BLaER1 (cell line): ENCODE data around the gene GABRB3.

Experiments
- H3K27ac ChIP-seq: shearing (Covaris generic); formaldehyde crosslinking; 2 replicates; pipeline ENCODE4 v1.8.1; 2022
- H3K27me3 ChIP-seq: shearing (Covaris generic); formaldehyde crosslinking; 2 replicates; pipeline ENCODE4 v1.8.1; 2022
- H3K36me3 ChIP-seq: shearing (Covaris generic); formaldehyde crosslinking; 2 replicates; pipeline ENCODE4 v1.8.1; 2022
- H3K4me1 ChIP-seq: shearing (Covaris generic); formaldehyde crosslinking; 2 replicates; pipeline ENCODE4 v1.8.1; 2022
- H3K4me2 ChIP-seq: shearing (Covaris generic); formaldehyde crosslinking; 2 replicates; pipeline ENCODE4 v1.8.1; 2022
- H3K4me3 ChIP-seq: shearing (Covaris generic); formaldehyde crosslinking; 2 replicates; pipeline ENCODE4 v1.8.1; 2022
- H3K9ac ChIP-seq: shearing (Covaris generic); formaldehyde crosslinking; 2 replicates; pipeline ENCODE4 v1.8.1; 2022
- H3K9me3 ChIP-seq: shearing (Covaris generic); formaldehyde crosslinking; 2 replicates; pipeline ENCODE4 v1.8.1; 2022
- H4K20me1 ChIP-seq: shearing (Covaris generic); formaldehyde crosslinking; 2 replicates; pipeline ENCODE4 v1.8.1; 2022
- Cebpa-rat ChIP-seq: shearing (Covaris generic); IDR thresholded peaks from 2 replicates; pipeline ENCODE4 v1.8.1; 2022

The GABRB3 gene

GRCh38 chr15:26716069-26716468 is 56.8 kb downstream of the GABRB3 start:
- Histone ChIP-seq H3K4me2 (no peak overlapping the region), H3K27me3 (no peaks in the 10 kb centered on the region), H3K36me3 (no peaks in the 10 kb centered on the region), H3K4me1 (no peaks in the 10 kb centered on the region), H4K20me1 (no peaks in the 10 kb centered on the region), H3K4me3 (no peak overlapping the region), H3K9ac (no peak overlapping the region), H3K27ac (no peak overlapping the region), H3K9me3 (no peaks in the 10 kb centered on the region)
- TF ChIP-seq Cebpa-rat: no peak

- Histone ChIP-seq H3K27ac (no peak overlapping the region), H3K9ac (no peak overlapping the region)
Observed at GRCh38 chr15:26713498-26713897, 59.4 kb downstream of the GABRB3 start.

GRCh38 chr15:26712335-26712734 is 60.5 kb downstream of the GABRB3 start:
- Histone ChIP-seq H4K20me1 (no peaks in the 10 kb centered on the region), H3K4me1 (no peaks in the 10 kb centered on the region), H3K27ac (no peak overlapping the region), H3K4me2 (no peak overlapping the region), H3K4me3 (no peak overlapping the region), H3K9ac (no peak overlapping the region), H3K36me3 (no peaks in the 10 kb centered on the region), H3K9me3 (no peaks in the 10 kb centered on the region), H3K27me3 (no peaks in the 10 kb centered on the region)
- TF ChIP-seq Cebpa-rat: no peak

More at GRCh38 chr15:26713498-26713897, 59.4 kb downstream of the GABRB3 start:
- Histone ChIP-seq H3K36me3 (no peaks in the 10 kb centered on the region), H3K27me3 (no peaks in the 10 kb centered on the region), H4K20me1 (no peaks in the 10 kb centered on the region), H3K4me1 (no peaks in the 10 kb centered on the region), H3K4me3 (no peak overlapping the region), H3K9me3 (no peaks in the 10 kb centered on the region), H3K4me2 (no peak overlapping the region)
- no peak for TF ChIP-seq Cebpa-rat

GRCh38 chr15:26711445-26711844 is 61.4 kb downstream of the GABRB3 start:
- Histone ChIP-seq H3K27ac (no peak overlapping the region), H3K9me3 (no peaks in the 10 kb centered on the region), H4K20me1 (no peaks in the 10 kb centered on the region), H3K4me2 (no peak overlapping the region), H3K4me1 (no peaks in the 10 kb centered on the region), H3K9ac (no peak overlapping the region), H3K36me3 (no peaks in the 10 kb centered on the region), H3K4me3 (no peak overlapping the region), H3K27me3 (no peaks in the 10 kb centered on the region)
- no peak for TF ChIP-seq Cebpa-rat

- H4K20me1 ChIP-seq: no peaks in the 10 kb centered on the region
- no peaks in the 10 kb centered on the region for H3K9me3 ChIP-seq
- no peak for TF ChIP-seq Cebpa-rat
- no peaks in the 10 kb centered on the region for H3K36me3 ChIP-seq
- no peak overlapping the region for H3K4me2 ChIP-seq
- H3K4me1 ChIP-seq: no peaks in the 10 kb centered on the region
- no peak overlapping the region for H3K27ac ChIP-seq
- no peak overlapping the region for H3K4me3 ChIP-seq
- H3K9ac ChIP-seq: no peak overlapping the region
- H3K27me3 ChIP-seq: no peaks in the 10 kb centered on the region
Observed at GRCh38 chr15:26702381-26702780, 70.5 kb downstream of the GABRB3 start.

GRCh38 chr15:26698555-26698954 is 74.3 kb downstream of the GABRB3 start:
- H3K9ac ChIP-seq: no peak overlapping the region
- H3K36me3 ChIP-seq: no peaks in the 10 kb centered on the region
- H4K20me1 ChIP-seq: no peaks in the 10 kb centered on the region
- TF ChIP-seq Cebpa-rat: no peak
- no peak overlapping the region for H3K27ac ChIP-seq
- H3K4me1 ChIP-seq: no peaks in the 10 kb centered on the region
- H3K27me3 ChIP-seq: no peaks in the 10 kb centered on the region
- H3K4me2 ChIP-seq: no peak overlapping the region
- H3K4me3 ChIP-seq: no peak overlapping the region
- H3K9me3 ChIP-seq: peaks cover 5% of the 10 kb centered on the region; the same call in 1 of the 2 replicates

GRCh38 chr15:26697913-26698312 is 75.0 kb downstream of the GABRB3 start:
- no peak for TF ChIP-seq Cebpa-rat
- Histone ChIP-seq H4K20me1 (no peaks in the 10 kb centered on the region), H3K9me3 (peaks cover 5% of the 10 kb centered on the region; the same call in 1 of the 2 replicates), H3K9ac (no peak overlapping the region), H3K4me1 (no peaks in the 10 kb centered on the region), H3K27ac (no peak overlapping the region), H3K4me2 (no peak overlapping the region), H3K4me3 (no peak overlapping the region), H3K36me3 (no peaks in the 10 kb centered on the region), H3K27me3 (no peaks in the 10 kb centered on the region)

GRCh38 chr15:26691249-26691648 is 81.6 kb downstream of the GABRB3 start:
- Histone ChIP-seq H3K9me3 (peaks cover 5% of the 10 kb centered on the region; the same call in 1 of the 2 replicates), H4K20me1 (no peaks in the 10 kb centered on the region), H3K27ac (no peak overlapping the region), H3K4me1 (no peaks in the 10 kb centered on the region), H3K36me3 (no peaks in the 10 kb centered on the region), H3K9ac (no peak overlapping the region), H3K4me2 (no peak overlapping the region), H3K27me3 (no peaks in the 10 kb centered on the region), H3K4me3 (no peak overlapping the region)
- no peak for TF ChIP-seq Cebpa-rat

GRCh38 chr15:26690778-26691177 is 82.1 kb downstream of the GABRB3 start:
- Histone ChIP-seq H3K9ac (no peak overlapping the region), H3K4me3 (no peak overlapping the region), H3K27me3 (no peaks in the 10 kb centered on the region), H3K36me3 (no peaks in the 10 kb centered on the region), H3K4me2 (no peak overlapping the region), H3K27ac (no peak overlapping the region), H3K9me3 (peaks cover 5% of the 10 kb centered on the region; the same call in 1 of the 2 replicates), H4K20me1 (no peaks in the 10 kb centered on the region), H3K4me1 (no peaks in the 10 kb centered on the region)
- no peak for TF ChIP-seq Cebpa-rat

GRCh38 chr15:26689462-26689861 is 83.4 kb downstream of the GABRB3 start:
- no peaks in the 10 kb centered on the region for H3K36me3 ChIP-seq
- H3K9me3 ChIP-seq: peaks cover 5% of the 10 kb centered on the region; the same call in 1 of the 2 replicates
- H4K20me1 ChIP-seq: no peaks in the 10 kb centered on the region
- no peak for TF ChIP-seq Cebpa-rat
- H3K4me3 ChIP-seq: no peak overlapping the region
- no peak overlapping the region for H3K9ac ChIP-seq
- H3K27me3 ChIP-seq: no peaks in the 10 kb centered on the region
- H3K27ac ChIP-seq: no peak overlapping the region
- peaks cover 5% of the 10 kb centered on the region; the same call in 1 of the 2 replicates for H3K4me1 ChIP-seq
- H3K4me2 ChIP-seq: no peak overlapping the region
